Mucosa of stomach (tissue), 1 donor: Measurements from ENCODE around the gene ITFG2.
"Not testable (repeated sequence)": the region's sequence is repeated elsewhere in the genome, so short reads cannot be mapped to it uniquely, and the experiment has no call there.

ENCODE experiments used
- H3K27me3 ChIP-seq: one replicate; pipeline ENCODE4 v1.7.0; 2013; ENCODE audit warnings: mild to moderate bottlenecking, low read length; ENCODE audit not compliant: control insufficient read depth, insufficient read depth
- H3K36me3 ChIP-seq: one replicate; pipeline ENCODE4 v1.7.0; 2013; ENCODE audit warnings: low read length; ENCODE audit not compliant: control insufficient read depth, insufficient read depth
- H3K4me1 ChIP-seq: one replicate; pipeline ENCODE4 v1.7.0; 2013; ENCODE audit warnings: mild to moderate bottlenecking, low read length; ENCODE audit not compliant: control insufficient read depth, insufficient read depth
- H3K4me3 ChIP-seq: one replicate; pipeline ENCODE4 v1.7.0; 2013; ENCODE audit warnings: low read length
- H3K9ac ChIP-seq: one replicate; pipeline ENCODE4 v1.7.0; 2013; ENCODE audit warnings: mild to moderate bottlenecking, low read length, moderate library complexity
- H3K9me3 ChIP-seq: one replicate; pipeline ENCODE4 v1.7.0; 2013; ENCODE audit warnings: mild to moderate bottlenecking, low read length, moderate library complexity; ENCODE audit not compliant: control insufficient read depth
- donor health status: Pancreatic carcinoma.

The ITFG2 gene

DNA sequence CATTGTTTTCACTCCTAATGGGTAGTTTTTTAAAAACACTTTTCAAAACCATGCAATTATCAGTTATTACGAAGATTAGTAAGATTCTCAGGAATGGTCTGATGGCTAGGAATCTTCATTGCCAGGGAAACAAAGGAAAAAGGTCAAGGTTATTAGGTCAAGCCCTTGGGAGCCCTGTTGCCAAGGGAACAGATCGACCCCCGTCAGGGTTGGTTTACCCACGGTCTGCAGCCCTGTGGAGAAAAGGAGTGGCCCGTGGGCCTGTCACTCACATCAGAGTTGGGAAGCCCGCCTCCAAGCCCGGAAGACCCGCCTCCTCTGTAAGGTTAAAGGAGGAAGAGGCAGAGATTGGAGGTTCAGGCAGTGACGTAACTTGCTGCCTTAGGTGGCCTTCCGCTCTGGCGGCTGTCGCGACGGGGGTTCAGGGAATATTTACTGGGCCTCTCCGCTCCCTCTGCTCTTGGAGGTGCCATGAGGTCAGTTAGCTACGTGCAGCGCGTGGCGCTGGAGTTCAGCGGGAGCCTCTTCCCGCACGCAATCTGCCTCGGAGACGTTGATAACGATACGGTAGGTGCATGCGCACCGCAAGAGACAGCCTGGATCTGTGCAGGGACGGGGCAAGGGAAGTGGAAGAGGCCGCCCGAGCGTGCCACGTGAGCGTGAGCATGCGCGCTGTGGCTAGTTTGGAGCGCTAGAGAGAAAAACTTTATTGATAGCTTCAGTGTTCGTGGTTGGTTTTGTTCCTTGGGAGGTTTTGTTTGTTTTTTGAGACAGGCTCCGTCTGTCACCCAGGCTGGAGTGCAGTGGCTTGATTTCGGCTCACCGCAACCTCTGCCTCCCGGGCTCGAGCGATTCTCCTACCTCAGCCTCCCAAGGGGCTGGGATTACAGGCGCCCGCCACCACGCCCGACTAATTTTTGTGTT lies at the start of gene ITFG2:
Gene ITFG2, plus strand, starts transcription at position 379 of the 924 bp plus-strand sequence. Its CDS starts 93 bp downstream, at position 472.
- H3K4me3 ChIP-seq: peak within 1 kb of the TSS; percentile 95
- no peaks in the 10 kb centered on the region for H3K27me3 ChIP-seq
- peaks cover 7% of the 10 kb centered on the region for H3K4me1 ChIP-seq
- H3K36me3 ChIP-seq: no peaks in the 10 kb centered on the region
- no peaks in the 10 kb centered on the region for H3K9me3 ChIP-seq
- H3K9ac ChIP-seq: peak within 1 kb of the TSS; percentile 80

DNA sequence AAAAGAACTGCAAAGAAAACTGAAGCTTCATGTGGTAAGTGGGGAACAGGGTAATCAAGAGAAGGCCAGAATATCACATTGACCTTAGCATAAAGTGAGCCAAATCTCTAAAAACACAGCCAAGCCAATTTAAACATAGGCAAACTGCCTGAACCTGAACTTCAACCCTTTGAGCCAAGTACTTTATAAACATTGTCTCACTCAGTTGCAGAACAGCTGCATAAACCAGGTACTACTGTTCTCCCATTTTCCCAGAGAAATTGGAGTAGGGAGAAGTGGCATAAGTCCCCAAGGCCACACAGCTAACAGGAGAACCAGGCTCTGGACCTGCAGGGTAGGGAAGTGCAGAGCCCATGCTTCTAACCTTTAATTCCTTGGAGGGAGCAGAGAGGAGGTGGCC lies 48.1 kb upstream of the ITFG2 start:
- no peaks in the 10 kb centered on the region for H3K36me3 ChIP-seq
- no peaks in the 10 kb centered on the region for H3K9me3 ChIP-seq
- H3K9ac ChIP-seq: no peak overlapping the region
- peaks cover 13% of the 10 kb centered on the region for H3K4me1 ChIP-seq
- no peak overlapping the region for H3K4me3 ChIP-seq
- no peaks in the 10 kb centered on the region for H3K27me3 ChIP-seq

GRCh38 chr12:2765052-2765451 lies 47.4 kb upstream of the ITFG2 start:
- H3K9me3 ChIP-seq: no peaks in the 10 kb centered on the region
- peaks cover 13% of the 10 kb centered on the region for H3K4me1 ChIP-seq
- H3K36me3 ChIP-seq: no peaks in the 10 kb centered on the region
- no peak overlapping the region for H3K4me3 ChIP-seq
- no peaks in the 10 kb centered on the region for H3K27me3 ChIP-seq
- no peak overlapping the region for H3K9ac ChIP-seq

GRCh38 chr12:2765608-2766007 lies 46.9 kb upstream of the ITFG2 start:
- Histone ChIP-seq H3K9me3 (no peaks in the 10 kb centered on the region), H3K4me3 (no peak overlapping the region), H3K36me3 (no peaks in the 10 kb centered on the region), H3K4me1 (peaks cover 13% of the 10 kb centered on the region), H3K9ac (no peak overlapping the region), H3K27me3 (no peaks in the 10 kb centered on the region)

DNA sequence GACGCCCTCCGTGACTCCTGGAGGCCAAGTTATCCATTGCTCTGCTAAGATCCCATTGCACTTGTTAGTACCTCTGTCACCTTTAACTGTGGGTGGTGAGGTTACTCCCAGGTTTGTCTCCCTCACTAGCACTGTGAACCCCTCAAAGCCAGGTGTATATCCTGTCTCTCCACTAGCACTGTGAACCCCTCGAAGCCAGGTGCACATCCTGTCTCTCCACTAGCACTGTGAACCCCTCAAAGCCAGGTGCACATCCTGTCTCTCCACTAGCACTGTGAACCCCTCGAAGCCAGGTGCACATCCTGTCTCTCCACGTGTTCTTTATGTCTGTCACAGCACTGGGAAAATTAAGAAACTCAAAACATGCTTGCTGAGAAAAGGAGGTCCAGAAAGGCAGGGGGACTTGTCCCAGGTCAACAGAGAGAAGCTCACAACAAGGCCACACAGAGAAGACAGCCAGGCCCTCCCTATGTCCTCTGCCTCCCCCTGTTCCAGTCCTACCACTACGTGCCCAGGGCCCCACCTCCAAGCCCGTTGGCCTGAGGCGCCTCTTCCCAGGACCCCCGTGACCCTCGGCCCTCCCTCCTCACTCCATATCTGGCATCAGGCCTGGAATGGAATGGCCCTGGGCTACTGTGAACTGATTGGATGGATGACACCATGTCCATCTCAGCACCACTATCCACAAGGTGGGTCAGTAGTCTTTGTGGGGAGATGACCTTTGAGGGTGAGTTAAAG lies 44.1 kb upstream of the ITFG2 start:
- H3K27me3 ChIP-seq: no peaks in the 10 kb centered on the region
- H3K9ac ChIP-seq: no peak overlapping the region
- no peak overlapping the region for H3K4me3 ChIP-seq

GRCh38 chr12:2769866-2770533 lies 42.5 kb upstream of the ITFG2 start:
- Histone ChIP-seq H3K4me3 (no peak overlapping the region), H3K4me1 (no peaks in the 10 kb centered on the region), H3K27me3 (no peaks in the 10 kb centered on the region), H3K9ac (no peak overlapping the region), H3K9me3 (no peaks in the 10 kb centered on the region), H3K36me3 (no peaks in the 10 kb centered on the region)

More for the DNA sequence above, 44.1 kb upstream of the ITFG2 start:
- H3K9me3 ChIP-seq: no peaks in the 10 kb centered on the region
- H3K4me1 ChIP-seq: peaks cover 13% of the 10 kb centered on the region
- no peaks in the 10 kb centered on the region for H3K36me3 ChIP-seq

- H3K9me3 ChIP-seq, H3K4me1 ChIP-seq, H3K4me3 ChIP-seq, H3K36me3 ChIP-seq, H3K27me3 ChIP-seq, H3K9ac ChIP-seq: not testable (repeated sequence)
Observed at GRCh38 chr12:2770544-2770943, 41.9 kb upstream of the ITFG2 start.

GRCh38 chr12:2772370-2772769 lies 40.1 kb upstream of the ITFG2 start:
- Histone ChIP-seq H3K4me3 (no peak overlapping the region), H3K9ac (no peak overlapping the region), H3K9me3 (no peaks in the 10 kb centered on the region), H3K36me3 (no peaks in the 10 kb centered on the region), H3K4me1 (no peaks in the 10 kb centered on the region), H3K27me3 (no peaks in the 10 kb centered on the region)

- Histone ChIP-seq H3K27me3 (no peaks in the 10 kb centered on the region), H3K9ac (no peak overlapping the region), H3K9me3 (no peaks in the 10 kb centered on the region), H3K4me1 (no peaks in the 10 kb centered on the region), H3K4me3 (no peak overlapping the region), H3K36me3 (no peaks in the 10 kb centered on the region)
Observed at GRCh38 chr12:2773199-2773875, 39.1 kb upstream of the ITFG2 start.

DNA sequence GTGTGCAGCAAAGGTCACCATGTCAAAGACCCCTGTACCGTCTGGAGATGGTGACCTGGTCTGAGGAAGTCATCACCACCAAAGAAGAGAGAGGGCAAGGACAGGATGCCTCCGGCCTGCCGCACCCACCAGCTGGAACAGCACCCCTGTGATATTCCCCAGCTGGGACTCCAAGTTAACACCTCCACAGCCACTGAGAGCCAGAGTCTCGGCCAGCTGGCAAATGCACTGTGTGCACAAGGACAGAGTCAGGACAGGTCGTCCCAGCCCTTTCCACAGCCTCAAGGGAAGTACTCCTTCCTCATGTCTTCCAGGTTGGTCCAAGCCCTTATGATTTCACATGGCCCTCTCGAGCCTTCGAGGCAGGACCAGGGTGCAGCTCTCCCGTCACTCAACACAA lies 37.0 kb upstream of the ITFG2 start:
- no peaks in the 10 kb centered on the region for H3K36me3 ChIP-seq
- H3K4me3 ChIP-seq: no peak overlapping the region
- H3K9me3 ChIP-seq: no peaks in the 10 kb centered on the region
- no peaks in the 10 kb centered on the region for H3K27me3 ChIP-seq
- no peak overlapping the region for H3K9ac ChIP-seq
- H3K4me1 ChIP-seq: no peaks in the 10 kb centered on the region

DNA sequence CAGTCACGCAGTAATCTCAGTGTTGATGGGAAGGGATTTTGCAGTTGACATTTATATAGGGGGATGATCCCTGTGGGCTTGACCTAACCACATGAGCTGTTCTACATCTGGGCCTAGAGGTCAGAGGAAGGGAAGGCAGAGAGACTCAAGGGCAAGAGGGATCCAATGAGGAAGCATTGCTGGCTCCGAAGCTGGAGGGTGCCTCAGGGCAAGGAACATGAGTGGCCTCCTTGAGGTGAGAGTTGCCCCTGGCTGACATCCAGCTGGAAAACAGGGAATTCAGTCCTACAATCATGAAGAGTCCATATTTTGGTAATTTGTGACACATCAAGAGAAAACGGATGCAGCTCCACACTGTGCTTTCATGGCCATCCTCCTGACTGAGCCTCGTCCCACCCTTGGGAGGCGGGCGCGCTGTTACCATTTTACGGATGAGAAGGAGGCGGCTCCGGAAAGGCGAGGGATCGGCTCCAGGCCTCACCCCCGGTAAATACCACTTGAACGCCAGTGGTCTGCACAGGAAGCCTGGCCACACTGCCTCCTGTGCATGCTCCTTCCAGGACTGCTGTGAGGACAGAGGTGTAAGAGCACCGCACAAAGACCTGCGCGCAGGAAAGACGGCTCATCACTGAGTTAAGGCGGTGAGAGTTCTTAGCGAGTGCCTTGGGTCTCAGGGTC lies 36.2 kb upstream of the ITFG2 start:
- H3K36me3 ChIP-seq: no peaks in the 10 kb centered on the region
- H3K9me3 ChIP-seq: no peaks in the 10 kb centered on the region
- H3K4me3 ChIP-seq: no peak overlapping the region
- H3K9ac ChIP-seq: no peak overlapping the region
- H3K4me1 ChIP-seq: no peaks in the 10 kb centered on the region
- H3K27me3 ChIP-seq: no peaks in the 10 kb centered on the region
